NCI-H1105 (cell line): Measurements from ENCODE around the gene KCNH6.

Source experiments
- DNase-seq: peaks from one replicate; lab custom pipeline; 2025; lab: John Stamatoyannopoulos, UW

KCNH6 gene, protein sequence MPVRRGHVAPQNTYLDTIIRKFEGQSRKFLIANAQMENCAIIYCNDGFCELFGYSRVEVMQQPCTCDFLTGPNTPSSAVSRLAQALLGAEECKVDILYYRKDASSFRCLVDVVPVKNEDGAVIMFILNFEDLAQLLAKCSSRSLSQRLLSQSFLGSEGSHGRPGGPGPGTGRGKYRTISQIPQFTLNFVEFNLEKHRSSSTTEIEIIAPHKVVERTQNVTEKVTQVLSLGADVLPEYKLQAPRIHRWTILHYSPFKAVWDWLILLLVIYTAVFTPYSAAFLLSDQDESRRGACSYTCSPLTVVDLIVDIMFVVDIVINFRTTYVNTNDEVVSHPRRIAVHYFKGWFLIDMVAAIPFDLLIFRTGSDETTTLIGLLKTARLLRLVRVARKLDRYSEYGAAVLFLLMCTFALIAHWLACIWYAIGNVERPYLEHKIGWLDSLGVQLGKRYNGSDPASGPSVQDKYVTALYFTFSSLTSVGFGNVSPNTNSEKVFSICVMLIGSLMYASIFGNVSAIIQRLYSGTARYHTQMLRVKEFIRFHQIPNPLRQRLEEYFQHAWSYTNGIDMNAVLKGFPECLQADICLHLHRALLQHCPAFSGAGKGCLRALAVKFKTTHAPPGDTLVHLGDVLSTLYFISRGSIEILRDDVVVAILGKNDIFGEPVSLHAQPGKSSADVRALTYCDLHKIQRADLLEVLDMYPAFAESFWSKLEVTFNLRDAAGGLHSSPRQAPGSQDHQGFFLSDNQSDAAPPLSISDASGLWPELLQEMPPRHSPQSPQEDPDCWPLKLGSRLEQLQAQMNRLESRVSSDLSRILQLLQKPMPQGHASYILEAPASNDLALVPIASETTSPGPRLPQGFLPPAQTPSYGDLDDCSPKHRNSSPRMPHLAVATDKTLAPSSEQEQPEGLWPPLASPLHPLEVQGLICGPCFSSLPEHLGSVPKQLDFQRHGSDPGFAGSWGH

GRCh38 chr17:63523253-63523855, at the start of gene KCNH6:
Gene KCNH6 (plus strand): TSS chr17:63523358. CDS start chr17:63523414, 56 bp downstream.
- DNase-seq, result no peak

DNA sequence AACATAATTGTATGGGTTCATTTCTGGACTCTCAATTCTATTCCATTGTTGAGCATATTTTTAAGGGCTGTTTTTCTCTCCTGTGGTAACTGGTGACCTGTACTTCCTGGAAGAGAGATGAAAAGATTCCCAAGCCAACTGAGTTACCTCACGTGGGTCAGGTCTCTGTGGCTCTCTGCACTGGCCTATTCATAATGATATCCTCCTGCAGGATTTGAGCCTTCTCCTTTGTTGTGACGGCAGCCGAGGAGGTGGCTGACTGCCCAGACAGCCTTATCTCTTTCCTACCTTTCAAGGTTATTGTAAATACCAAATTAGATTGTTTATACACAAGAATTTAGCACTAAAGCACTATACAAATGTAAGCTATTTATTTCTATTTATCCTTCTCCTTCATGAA, 49.0 kb upstream of the KCNH6 start:
- DNase-seq, result no peak

DNA sequence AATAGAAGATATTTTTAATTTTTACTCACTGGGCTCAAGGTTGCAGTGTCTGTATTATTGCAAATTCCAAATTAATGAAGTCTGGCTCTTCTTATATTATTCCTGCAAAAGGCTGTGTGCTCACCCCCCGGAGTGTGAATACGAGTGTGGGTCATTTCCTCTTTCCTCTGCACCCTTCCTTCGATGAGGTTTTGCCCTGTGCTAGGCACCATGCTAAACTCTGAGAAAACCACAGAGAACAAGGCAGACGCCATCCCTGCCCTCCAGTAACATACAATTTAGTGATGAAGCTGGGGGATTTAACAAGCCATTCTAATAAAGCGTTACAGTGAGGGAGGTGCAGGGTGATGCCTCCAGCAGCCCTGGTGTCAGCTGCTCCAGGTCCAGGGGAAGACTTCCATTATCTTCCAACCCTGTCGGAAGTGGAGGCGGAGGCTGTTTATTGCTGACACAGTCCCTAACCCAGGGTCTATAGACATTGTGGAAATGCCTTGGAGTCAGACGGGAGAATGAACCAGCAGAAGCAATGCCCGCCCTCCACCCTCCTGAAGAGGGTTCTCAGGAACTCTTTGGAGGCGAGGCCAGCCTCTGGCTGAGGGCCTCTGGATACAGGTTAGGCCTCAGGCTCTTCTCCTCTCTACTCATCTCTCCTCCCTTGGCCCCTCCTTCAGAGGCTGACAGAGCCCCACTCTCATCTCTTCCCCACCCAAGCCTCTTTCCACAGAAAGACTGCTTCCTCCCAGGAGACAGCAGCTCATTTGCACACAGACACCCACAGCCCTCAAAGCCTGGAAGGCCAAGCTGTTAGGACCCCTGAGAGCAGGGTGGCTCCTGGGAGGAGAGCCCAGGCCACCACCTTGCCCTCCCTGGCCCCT, 48.3 kb upstream of the KCNH6 start:
- no peak for DNase-seq

GRCh38 chr17:63475491-63476412, 47.4 kb upstream of the KCNH6 start:
- DNase-seq, result no peak

- DNase-seq, result peak; percentile 45
These were observed 46.7 kb upstream of the KCNH6 start for GRCh38 chr17:63476459-63476853.

DNA sequence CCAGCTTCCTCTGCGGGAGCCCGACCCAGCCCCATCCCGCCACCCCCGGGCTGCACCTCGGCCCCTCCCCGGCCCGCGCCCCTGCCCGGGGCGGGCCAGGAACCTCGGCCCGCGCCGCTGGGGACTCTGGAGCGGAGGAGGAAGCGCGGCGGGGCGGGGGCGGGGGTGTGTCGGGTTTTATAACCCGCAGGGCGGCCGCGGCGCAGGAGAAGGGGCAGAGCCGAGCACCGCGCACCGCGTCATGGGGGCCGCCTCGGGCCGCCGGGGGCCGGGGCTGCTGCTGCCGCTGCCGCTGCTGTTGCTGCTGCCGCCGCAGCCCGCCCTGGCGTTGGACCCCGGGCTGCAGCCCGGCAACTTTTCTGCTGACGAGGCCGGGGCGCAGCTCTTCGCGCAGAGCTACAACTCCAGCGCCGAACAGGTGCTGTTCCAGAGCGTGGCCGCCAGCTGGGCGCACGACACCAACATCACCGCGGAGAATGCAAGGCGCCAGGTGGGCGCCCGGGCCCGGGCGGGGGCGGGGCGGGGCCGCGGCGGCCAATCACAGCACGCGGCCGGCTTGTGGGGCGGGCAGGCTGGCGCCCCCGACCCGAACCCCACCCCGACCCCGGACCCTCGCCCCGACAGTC, 46.2 kb upstream of the KCNH6 start, which contains the start of gene ACE:
Gene ACE (plus strand): TSS at position 208 of the 626 bp plus-strand sequence. CDS start 34 bp downstream, at position 242.
- DNase-seq, result peak; percentile 74

DNA sequence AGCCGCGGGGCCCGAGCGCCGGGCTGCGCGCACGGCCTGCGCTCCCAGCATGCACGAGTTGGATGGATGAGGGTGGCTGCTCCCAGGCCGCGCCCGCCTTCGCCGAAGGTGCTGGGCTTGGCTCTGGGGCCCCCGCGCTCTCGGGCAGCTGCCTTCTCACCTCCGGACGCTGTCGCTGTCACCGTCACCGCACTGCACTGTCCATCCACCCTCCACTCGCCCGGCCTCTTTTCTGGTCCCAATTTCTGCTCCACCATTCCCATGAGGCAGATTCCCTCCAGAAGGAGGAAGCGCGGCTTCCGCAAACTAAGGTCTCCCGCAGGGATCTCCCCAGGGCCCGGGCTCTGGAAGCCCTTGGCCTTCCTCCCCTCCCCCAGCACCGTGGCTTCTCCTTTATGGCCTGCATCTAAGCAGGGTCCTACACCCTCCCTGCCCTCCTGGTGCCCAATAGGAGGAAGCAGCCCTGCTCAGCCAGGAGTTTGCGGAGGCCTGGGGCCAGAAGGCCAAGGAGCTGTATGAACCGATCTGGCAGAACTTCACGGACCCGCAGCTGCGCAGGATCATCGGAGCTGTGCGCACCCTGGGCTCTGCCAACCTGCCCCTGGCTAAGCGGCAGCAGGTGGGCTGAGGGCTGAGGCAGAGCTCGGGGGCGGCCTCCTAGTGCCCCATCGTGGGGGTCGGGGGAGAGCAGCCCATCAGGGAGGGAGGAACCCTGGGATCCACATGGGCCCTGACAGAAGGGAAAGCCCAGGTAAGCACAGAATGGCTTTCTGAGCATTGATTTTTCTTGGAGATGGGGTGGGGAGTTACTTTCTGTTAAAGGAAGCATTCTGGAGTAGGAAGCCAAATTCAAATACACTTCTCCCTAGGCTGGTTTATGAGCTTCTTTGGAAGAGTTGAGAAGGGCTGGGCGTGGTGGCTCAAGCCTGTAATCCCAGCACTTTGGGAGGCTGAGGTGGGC, 45.4 kb upstream of the KCNH6 start:
- no peak for DNase-seq

GRCh38 chr17:63478814-63479494, 44.2 kb upstream of the KCNH6 start:
- DNase-seq, result peak; percentile 7

DNA sequence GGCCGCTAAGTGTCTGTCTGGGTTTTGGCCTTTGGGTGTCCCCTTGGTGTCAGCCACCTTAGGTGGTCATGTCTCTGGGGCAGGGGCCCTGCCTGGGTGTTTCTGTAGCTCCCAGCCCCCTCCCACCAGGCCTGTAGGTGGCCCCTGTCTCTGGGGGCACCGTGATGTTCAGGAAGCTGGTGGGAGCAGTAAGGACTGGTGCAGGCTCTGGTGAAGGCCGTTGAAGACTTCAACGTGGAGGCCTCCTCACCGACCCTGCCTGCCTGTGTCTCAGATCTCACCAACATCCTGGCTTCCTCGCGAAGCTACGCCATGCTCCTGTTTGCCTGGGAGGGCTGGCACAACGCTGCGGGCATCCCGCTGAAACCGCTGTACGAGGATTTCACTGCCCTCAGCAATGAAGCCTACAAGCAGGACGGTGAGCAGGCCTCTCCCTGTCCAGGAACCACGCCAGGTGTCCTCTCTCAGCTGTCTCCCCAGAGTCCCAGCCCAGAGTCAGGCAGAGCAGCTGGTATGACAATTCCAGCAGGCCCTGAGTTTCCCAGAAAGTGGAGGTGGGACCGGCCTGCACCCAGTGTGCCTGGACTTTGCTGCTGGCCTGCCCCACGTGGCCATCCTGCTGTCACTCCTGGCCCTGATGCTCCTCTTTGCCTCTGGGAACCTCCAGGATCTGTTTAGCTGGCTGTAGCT, 43.5 kb upstream of the KCNH6 start:
- no peak for DNase-seq

DNA sequence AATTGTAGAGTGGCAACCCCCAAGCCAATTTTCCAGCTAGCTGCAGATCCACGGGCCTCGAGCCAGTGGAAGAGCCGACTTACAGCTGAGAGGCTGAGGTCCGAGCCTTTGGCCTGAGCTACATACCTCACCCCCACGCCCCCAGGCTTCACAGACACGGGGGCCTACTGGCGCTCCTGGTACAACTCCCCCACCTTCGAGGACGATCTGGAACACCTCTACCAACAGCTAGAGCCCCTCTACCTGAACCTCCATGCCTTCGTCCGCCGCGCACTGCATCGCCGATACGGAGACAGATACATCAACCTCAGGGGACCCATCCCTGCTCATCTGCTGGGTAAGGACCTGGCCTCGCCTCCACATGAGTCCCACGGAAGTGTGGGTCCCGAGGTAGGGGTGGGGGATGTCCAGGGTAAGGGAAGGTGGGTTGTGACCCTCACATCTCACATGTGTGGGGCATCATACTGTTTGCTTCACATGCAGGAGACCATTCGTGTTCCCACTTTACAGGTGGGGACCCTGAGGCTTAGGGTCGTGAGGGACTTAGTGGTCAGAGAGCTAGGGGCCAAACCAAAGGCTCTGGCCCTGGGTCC, 42.9 kb upstream of the KCNH6 start:
- DNase-seq, result no peak

DNA sequence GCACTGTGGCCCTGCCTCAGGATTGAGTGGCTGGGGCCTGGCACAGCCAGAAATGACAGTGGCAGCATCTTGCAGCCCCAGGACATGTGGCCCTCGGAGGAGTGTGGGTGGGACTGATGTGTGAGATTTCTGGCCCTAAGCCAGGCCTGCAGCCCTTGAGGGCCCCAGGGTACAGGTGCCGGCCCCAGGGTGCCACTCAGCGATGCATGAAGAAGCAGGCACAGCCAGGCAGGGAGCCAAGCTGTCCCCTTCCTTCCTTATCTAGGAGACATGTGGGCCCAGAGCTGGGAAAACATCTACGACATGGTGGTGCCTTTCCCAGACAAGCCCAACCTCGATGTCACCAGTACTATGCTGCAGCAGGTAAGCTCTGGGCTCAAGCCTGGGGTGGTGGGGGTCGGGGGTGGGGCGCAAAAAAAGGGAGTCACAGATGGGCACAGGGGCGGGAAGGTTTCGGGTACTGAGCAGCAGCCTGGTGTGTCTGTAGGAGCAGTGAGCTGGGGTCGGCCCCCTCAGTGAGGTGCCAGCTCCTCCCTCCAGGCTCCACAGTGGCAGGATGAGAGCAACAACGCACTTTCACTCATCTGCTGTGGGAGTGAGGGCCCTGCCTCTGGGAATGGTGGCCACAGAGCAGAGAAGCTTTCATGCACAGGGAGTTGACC, 42.2 kb upstream of the KCNH6 start:
- peak; percentile 80 for DNase-seq

GRCh38 chr17:63481488-63481870, 41.7 kb upstream of the KCNH6 start:
- no peak for DNase-seq

DNA sequence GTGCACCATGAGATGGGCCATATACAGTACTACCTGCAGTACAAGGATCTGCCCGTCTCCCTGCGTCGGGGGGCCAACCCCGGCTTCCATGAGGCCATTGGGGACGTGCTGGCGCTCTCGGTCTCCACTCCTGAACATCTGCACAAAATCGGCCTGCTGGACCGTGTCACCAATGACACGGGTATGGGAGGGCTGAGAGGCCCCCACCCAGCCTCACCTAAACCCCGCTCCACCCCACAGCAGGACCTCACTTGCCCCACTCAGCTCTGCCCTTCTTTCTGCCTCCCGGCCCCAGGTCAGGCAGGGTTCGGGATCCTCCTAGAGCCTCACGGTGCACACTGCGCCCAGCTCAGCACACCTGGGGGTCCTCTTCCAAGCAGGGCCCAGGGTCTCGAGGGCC, 40.6 kb upstream of the KCNH6 start:
- no peak for DNase-seq

- DNase-seq, result no peak
These were observed 40.1 kb upstream of the KCNH6 start for GRCh38 chr17:63483038-63483437.

DNA sequence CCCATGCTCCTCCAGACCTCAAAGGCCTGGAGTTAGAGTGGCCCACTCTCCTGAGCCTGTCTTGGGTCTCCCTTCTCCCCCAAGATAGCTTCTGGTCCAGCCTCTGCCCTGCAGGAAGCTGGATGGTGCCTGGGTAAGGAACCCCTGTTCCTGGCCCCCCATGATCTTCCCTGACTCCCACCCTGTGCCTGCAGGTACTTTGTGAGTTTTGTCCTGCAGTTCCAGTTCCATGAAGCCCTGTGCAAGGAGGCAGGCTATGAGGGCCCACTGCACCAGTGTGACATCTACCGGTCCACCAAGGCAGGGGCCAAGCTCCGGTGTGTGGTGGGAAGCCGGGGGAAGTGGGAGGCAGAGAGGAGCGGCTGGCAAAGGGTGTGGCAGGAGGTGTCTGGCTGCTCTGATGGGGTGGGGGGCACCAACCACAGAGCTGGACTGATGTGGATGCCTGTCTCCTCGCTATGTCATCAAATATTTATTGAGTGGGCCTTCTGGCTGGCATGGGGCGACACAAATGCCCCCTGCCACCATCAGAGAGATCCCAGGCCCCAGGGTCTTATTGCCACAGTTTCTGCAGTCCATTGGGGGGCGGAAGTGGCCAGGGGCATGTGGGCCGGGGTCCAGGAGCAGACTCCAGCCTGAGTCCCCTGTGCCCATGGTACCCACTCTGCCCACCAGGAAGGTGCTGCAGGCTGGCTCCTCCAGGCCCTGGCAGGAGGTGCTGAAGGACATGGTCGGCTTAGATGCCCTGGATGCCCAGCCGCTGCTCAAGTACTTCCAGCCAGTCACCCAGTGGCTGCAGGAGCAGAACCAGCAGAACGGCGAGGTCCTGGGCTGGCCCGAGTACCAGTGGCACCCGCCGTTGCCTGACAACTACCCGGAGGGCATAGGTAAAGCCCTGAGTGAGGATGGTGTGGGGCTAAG, 39.2 kb upstream of the KCNH6 start:
- DNase-seq, result no peak
